GM19035 (cell line): ENCODE data around the gene MRPL58.
"Not testable (repeated sequence)": the region's sequence is repeated elsewhere in the genome, so short reads cannot be mapped to it uniquely, and the experiment has no call there.

Experiments
- ATAC-seq: cut with Tn5 transposase; IDR thresholded peaks from one replicate; pipeline ENCODE4 v1.9.1; 2021; ENCODE audit not compliant: unreplicated experiment

The MRPL58 gene

DNA sequence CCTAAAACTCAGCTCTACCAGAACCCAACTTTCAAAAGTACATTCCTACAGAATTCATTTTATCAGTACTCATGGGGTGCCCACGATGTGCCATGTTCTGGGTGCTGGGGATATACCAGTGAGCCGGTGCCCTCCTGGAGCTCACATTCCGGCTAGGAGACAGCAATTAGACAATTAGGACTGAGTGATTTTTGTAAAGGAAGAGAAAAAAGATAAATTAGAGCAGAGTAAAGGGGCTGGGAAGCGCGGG is 449 bp upstream of the MRPL58 start:
- no peak for ATAC-seq

DNA sequence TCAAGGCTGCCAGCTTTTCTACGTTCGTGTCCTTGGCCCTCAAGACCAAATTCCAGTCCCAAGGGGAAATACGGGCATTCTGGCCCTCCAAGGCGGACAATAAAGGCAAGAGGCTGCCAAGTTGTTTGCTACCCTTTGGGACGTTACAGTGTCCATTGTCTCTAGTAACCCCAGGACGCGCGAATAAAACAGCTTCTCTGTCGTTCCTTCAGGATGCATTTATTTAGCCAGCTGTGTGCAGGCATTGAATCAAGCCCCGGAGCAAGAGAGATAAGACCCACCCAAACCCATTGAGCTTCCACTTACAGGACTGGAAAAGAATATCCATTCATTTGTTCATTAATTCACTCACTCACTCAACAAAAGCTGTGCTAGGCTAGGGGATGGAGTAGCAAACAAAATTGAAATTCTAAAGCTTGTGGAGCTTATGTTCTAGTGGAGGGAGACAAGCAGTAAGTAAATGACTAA is 656 bp downstream of the MRPL58 start:
- ATAC-seq: no peak

GRCh38 chr17:75019146-75019545 is 6.7 kb downstream of the MRPL58 start:
- no peak for ATAC-seq

DNA sequence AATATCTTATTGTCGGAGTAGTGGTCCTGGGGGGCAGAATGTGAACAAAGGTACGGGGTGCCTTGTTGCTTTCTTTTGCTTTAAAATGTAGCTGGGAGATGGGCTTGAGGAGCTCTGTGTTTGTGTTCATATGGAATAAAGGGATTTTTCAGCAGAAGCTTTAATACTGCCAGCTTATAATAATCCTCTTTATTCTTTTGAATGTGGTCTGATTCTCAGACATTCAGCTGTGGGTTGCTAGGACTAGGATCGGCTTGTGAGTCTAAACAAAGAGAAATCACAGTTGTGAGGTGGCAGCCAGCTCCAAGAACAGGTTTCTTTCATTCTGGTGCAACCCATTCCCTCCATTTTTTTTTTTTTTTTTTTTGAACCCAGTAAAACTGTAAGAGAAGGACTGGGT is 7.2 kb downstream of the MRPL58 start:
- ATAC-seq: no peak

GRCh38 chr17:75020331-75021110 is 8.1 kb downstream of the MRPL58 start:
- ATAC-seq: no peak

GRCh38 chr17:75024686-75025397 is 12.4 kb downstream of the MRPL58 start:
- ATAC-seq: no peak

- not testable (repeated sequence) for ATAC-seq
Measured at GRCh38 chr17:75025398-75025734, 12.9 kb downstream of the MRPL58 start.

DNA sequence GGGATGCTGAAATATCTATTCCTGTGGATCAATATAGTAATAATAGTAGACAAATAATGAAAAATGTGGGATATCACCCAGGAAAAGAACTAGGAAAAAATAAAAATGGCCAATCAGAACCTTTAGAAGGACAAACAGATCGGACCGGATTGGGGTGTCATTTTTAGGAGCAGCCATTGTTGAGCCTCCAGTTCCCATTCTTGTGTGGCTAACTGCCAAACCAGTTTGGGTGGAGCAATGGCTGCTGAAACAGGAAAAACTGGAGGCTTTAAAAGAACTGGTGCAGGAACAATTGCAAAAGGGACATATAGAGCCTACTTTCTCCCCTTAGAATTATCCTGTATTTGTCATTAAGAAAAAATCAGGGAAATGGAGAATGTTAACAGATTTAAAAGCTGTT is 14.2 kb downstream of the MRPL58 start:
- ATAC-seq: not testable (repeated sequence)

DNA sequence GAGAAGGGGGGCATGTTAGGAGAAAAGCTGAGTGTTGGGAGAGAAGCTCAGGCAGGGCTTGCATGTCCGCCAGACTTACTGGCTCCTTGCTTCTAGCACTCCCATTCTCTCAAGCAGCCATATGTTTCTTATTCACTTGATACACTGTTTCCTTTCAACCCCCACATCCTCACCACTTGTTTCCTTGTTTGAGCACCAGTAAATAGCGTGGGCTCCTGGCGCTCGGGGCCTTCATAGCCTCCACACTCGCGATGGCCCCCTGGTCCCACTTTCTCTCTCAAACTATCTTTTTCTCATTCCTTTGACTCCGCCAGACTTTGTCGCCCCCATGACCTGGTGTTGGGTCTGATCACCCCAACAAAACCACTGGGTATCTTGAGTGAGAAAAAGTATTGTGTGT is 17.7 kb downstream of the MRPL58 start:
- ATAC-seq: no peak

GRCh38 chr17:75031972-75032719 is 19.7 kb downstream of the MRPL58 start:
- ATAC-seq: no peak

DNA sequence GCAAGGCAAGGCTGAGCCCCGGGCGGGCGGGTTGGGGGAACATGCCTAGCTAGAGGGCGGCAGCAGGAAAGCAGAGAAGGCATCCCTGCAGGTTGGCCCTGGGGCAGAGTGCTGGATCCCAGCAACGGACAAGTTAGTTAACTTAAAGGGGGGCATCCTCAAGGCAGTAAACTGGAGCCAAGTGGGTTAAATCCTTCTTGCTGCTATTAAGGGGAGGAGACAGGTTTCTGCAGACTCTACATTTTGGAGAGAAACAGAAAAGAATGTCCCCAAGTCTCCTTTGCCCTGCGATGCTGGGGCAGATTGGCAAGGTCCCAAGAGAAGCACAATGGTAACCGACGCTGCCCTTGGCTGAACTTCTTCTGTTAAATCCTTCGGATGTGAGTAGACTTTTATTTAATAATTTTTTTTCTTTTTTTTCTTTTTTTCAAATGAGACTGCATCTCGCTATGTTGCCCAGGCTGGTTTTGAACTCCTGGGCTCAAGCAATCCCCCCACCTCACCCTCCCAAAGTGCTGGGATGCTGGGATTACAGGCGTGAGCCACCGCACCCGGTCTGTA is 20.3 kb downstream of the MRPL58 start:
- no peak for ATAC-seq

DNA sequence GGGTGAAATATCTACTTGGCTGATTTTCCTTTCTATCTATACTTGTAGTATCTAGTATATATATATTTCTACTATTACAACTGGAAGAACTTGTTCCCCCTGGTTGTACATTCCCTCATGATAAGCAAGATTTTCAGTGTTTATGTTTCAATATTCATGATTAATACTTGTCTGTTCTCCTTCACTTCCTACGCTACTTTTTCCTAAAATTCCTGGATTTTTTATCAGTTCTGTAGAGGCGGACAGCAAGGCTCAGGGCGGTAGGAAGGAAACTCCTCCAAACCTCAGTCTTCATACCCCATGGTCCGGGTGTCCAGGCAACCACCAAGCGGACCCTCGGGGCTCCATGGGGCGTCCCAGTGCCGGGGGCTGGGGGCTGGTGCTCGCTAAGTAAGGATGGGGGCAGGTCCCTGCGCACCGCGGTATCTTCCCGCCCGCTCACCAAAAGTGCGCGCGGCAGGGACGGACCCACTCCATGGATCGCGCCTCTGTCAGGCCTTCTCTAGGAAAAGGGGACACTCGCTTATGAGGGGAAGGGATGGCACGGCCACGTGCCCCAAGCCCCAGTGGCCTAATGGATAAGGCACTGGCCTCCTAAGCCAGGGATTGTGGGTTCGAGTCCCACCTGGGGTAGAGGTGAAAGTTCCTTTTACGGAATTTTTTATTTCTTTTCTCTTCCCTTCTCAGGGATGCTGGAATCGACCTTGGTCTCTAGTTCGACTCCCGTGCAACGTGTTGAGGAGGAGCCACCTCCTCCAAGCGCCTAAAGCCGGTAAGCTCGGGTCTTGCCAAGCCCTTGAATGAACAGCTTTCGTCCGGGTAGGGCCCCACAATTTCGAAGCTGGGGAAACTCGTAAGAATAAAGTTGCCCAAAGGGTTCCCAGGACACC is 21.1 kb downstream of the MRPL58 start:
- peak; percentile 49 for ATAC-seq

- ATAC-seq: peak; percentile 60
Measured at GRCh38 chr17:75034236-75034908, 21.9 kb downstream of the MRPL58 start.

GRCh38 chr17:75036643-75037268 is 24.3 kb downstream of the MRPL58 start:
- ATAC-seq: no peak

DNA sequence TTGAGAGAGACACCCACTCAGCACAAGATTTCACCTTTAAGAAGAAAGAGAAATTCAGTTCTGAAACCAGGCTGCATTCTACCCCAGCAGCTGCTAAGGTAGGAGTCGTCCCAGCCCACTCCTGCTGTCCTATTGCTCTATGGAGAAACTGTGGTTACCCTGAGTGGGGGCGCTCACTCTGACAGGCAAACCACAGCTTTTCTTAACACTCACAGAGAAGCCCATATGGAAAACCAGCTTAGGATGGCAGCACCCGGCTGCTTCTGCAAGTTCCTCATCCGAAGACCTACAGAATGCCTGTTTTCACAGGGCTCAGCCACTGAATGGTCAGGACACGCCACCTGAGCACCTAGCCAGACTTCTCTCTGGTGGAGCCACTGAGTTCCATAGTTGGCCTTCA is 26.8 kb downstream of the MRPL58 start:
- no peak for ATAC-seq

GRCh38 chr17:75041656-75042280 is 29.3 kb downstream of the MRPL58 start:
- ATAC-seq: no peak

GRCh38 chr17:75043789-75044188 is 31.3 kb downstream of the MRPL58 start:
- ATAC-seq: not testable (repeated sequence)

- ATAC-seq: no peak
Measured at GRCh38 chr17:75044716-75045115, 32.2 kb downstream of the MRPL58 start.

DNA sequence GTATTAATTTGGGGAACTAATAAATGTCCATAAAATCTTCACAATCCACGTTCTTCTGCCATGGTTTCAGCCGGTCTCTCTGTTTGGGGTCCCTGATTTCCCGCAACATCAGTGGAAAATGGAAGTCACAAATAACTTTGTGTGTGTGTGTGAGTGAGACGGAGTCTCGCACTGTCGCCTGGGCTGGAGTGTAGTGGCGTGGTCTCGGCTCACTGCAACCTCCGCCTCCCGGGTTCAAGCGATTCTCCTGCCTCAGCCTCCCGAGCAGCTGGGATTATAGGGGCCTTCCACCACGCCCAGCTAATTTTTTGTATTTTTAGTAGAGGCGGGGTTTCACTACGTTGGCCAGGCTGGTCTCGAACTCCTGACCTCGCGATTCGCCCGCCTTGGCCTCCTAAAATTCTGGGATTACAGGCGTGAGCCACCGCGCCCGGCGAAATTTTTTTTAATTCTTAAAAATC is 33.5 kb downstream of the MRPL58 start:
- not testable (repeated sequence) for ATAC-seq
